HG03139 (cell line): Measurements from ENCODE around the gene CRYBG2.

ENCODE experiments used
- ATAC-seq: cut with Tn5 transposase; IDR thresholded peaks from one replicate; pipeline ENCODE4 v1.9.1; 2021; ENCODE audit not compliant: unreplicated experiment

CRYBG2 gene

DNA sequence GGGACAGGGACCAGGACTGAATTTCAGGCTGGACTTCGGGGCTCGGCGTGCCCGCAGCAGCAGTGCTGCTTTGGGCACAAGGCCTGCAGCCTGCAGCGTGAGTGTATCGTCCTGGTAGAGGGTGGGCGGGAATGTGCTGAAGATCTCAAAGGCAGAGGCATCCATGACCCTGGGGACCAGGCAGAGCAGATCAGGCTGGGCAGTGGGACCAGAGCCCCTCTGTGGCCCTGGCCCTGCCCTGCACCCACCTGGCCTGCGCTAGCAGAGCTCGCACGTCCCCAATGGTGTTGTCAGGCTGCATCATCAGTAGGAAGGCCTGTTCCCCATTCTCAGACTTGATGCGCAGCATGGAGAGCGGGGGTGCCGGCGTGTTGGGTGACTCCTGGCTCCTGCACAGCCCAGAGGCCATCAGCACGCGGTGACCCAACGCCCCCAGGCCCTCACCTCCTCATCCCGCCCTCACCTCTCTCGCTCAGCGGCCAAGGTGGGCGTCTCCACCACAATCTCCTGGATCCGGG is 71.5 kb downstream of the CRYBG2 start:
- no peak for ATAC-seq

DNA sequence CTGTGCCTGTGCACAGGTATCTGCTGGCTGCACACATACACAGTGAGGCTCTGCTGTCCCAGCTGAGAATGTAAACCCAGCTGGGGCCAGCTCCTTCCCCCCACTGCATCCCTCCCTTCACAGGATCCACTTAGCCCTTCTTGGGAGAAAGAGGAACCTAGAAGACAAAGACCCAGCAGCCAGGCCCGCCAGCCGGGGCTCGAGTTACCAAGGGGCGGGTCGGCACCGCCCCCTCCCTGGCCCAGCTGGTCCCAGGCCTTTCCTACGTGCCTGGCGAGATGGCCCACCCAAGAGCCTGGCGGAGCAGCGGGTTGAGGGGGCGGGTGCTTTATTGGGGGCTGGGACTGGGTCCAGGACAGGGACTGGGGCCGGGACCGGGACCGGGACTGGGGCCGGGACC is 72.0 kb downstream of the CRYBG2 start:
- no peak for ATAC-seq

DNA sequence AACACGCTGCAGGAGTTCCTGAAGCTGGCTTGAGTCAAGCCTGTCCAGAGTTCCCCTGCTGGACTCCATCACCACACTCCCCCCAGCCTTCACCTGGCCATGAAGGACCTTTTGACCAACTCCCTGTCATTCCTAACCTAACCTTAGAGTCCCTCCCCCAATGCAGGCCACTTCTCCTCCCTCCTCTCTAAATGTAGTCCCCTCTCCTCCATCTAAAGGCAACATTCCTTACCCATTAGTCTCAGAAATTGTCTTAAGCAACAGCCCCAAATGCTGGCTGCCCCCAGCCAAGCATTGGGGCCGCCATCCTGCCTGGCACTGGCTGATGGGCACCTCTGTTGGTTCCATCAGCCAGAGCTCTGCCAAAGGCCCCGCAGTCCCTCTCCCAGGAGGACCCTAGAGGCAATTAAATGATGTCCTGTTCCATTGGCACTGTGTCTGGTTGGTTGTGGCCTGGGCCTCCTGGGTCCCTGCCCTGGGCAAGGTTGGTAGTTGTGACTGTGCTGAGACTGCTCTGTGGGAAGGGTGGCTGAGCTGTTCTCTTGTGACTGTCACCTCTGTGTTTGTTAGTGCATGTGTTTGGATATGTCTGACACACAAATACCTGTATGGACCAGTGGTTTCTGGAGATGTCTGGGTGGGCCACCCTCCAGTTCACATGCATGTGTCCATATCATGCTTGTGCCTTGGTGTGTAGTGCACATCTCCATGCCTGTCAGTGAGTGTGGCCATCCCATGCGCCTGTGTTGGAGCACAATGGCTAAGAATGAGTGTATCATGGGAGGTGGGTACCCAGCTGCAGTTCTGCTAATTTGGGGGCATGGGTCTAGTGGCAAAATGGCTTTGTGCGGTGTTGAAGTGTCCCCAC is 72.6 kb downstream of the CRYBG2 start:
- no peak for ATAC-seq

DNA sequence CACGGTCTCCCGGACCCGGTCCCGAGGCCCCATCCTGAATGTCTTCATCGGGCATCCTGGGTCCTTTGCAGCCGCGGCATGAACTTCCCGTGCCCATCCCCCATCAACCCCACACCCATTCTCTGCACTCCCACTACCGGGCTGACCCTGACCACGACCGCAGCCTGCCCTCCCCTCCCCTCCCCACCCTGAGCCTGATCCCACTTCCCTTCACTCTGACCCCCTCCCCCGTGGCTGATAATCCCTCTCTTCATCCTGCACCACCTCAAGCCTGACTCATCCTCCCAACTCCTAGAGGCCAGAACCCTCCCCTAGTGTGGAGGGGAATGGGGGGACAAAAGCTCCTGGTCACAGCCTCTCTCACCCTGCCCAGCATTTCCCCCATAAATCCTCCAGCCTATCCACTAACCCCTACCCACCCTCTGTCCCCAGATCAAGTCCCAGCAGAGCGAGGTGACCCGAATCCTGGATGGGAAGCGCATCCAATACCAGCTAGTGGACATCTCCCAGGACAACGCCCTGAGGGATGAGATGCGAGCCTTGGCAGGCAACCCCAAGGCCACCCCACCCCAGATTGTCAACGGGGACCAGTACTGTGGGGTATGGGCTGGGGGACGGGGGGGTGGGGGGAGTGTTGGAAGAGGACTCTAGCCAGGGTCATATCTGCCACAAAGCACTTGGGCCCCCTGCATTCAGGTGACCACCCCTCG is 73.4 kb downstream of the CRYBG2 start:
- no peak for ATAC-seq

DNA sequence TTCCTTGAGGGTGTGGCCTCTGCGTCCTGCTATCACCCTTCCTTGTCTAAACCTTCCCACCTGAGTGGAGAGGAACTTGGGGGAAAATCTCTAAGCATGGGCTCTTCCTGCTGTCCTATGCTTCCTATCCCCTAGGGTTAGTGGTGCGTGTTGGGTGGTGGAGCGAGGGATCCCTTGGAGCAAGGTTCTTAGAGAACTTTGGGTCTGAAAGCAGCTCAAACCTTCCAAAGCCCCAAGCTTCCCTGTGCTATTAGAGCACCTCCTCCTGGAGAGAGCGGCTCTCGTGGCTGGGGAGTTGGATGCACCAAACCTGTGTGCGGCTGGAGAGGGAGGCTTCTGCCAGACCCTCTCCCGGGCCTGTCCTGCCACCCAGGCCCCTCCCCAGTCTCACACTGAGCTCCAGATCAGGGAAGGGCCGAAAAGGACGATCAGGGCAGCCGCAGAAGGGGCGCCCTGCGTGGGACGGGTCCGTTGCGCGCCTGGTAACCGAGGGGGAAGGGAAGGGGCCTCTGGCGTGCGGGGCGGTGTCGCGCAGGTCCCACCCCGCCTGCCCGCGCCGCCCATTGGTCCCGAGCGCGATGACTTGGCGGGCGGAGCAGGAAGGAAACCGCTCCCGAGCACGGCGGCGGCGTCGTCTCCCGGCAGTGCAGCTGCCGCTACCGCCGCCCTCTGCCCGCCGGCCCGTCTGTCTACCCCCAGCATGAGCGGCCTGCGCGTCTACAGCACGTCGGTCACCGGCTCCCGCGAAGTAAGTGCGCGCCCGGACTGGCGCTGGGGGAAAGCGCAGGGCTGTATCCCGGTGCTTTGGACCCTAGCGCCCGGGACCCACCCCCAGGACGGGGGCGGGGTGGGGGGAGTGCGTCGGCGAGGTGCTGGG is 74.2 kb downstream of the CRYBG2 start, which contains the start of gene SH3BGRL3:
Gene SH3BGRL3 (plus strand): TSS at position 631 of the 877 bp plus-strand sequence. CDS start 70 bp downstream, at position 701.
- ATAC-seq: no peak

DNA sequence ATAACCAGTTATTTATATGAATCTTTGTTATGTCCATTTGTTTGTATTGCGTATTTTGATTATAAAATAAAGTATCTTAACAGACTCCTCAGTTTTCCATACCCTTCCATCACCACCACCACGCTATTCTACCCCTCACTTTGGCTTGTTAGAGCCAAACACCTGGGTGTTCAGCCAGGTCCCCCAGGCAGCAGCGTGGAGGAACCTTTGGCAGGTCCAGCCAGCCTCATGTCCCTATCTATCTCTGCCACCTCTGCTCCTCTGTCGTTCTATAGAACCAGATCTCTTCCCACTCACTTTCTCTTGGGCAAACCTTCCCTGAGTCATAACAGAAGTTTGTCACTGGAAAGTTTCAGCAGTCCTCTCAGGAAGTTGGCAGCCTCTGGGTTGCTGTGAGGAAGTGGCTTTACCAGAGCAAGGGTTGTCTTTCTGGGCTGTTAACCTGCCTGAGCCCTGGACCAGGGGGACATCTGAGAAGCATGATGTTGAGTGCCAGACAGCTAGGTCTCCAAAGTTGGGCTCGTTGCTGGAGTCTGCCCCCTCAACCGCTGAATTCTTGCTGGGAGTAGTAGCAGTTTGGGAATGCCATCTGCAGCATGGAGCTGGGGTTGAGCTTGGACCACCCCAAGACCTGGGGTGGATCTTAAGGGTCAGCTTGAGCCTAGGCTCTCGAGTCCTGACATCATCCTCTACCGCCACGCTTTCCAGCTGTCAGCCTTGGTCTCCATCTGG is 75.0 kb downstream of the CRYBG2 start:
- no peak for ATAC-seq

DNA sequence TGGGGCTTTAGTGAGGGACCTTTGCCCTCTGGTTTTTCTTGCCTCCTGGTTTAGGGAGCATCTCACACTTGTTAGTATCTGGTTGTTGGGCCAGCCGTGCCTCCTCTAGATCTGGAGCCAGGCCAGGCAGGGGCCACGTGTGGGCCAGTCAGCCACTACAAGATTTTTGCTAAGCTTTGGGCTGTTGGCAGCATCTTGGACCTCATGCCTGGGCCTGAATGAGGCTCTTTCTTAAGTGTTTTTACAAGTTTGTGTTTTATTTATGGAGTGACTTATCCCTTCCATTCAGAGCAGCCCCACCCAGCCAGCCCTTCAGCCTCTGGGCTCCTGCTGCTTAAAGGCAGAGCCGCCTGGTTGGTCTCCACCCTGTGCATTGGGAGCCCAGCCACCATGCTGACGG is 75.6 kb downstream of the CRYBG2 start:
- no peak for ATAC-seq

DNA sequence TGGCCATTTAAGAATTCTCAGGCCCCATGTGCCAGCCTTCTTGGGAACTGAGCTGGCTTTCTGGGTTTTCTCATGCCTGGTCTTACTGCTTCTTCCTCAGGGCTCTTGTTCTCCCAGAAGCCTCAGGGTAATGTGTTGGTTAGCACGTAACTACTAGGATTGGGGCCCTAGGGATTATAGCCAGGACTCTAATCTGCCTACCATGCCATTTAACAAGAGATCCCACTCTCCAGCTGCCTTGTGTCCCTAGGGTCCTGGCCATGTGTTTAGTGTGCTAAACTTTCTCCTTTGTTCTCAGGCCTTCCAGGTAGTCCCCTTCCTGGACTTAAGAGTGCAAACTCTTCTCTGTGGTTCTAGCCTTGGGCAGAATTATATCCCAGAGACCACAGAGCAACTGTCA is 76.2 kb downstream of the CRYBG2 start:
- no peak for ATAC-seq

DNA sequence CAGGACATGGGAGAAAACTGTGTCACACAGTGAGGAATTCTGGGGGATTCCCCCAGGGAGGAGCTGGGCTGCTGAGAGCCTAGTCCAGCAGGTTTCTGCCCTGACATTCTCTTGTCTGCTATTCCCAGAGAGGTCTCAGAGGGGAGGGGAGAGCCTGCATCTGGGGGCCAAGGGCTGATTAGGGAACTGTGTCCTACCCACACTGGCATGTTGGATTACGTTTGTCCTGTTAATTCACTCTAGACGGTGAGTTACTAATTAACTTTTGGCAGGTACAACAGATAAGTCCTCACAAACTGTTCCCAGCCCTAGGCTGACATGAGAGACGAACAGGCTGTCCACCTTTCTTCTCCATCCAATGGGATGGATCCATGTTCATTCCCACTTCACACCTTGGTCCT is 76.7 kb downstream of the CRYBG2 start:
- ATAC-seq: no peak

DNA sequence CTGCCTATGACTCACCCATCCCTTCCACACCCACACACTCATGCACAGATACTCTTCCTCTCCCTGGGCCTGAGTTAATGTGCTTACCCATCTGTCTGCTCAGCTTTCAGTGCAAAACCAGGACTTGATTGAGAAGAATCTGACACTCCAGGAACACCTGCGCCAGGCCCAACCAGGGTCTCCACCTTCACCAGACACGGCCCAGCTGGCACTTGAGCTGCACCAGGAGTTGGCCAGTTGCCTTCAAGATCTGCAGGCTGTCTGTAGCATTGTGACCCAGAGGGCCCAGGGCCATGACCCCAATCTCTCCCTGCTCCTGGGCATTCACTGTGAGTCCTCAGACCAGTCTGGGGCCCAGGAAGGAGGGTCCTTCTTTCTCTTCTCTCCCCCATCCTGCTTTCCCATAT is 77.5 kb downstream of the CRYBG2 start:
- ATAC-seq: no peak

DNA sequence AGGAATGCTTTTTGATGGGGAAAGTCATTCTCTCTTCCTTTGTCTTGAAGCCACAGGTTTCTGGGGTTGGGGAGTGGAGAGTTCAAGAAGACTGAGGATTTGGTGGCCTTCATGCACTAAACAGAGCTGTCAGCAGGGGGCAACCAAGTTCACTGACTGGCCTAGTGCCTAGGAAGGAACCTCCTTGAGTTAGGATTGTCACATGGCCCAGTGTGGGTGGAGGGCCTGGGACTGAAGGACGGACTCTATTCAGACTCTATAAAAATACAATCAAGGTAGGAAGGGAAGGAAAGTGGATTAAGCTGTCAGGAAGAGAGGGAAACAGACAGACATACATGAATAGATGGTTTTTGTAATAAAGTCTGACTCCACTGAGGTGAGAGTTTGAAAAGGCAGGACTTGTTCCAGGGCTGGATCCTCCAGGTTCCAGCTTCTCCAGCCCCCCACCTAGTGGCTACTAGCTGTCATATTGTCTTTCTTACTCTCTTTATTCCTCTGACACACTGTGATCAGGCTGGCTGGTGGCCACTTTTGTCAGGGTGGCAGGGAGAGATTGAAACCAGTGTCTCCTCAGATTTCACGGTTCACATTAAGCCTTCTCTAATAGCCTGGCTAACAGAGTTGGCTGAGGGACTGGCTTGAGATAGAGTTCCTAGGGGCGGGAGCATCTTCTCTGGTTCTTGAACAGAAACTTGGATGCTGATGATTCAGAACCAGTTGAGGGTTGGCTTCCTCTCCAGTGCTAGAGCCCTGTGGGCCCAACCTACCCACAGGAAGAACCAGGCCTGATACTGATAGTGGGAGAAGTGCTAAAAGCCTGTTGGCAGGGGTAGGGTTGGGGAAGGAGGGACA is 78.1 kb downstream of the CRYBG2 start:
- ATAC-seq: no peak

DNA sequence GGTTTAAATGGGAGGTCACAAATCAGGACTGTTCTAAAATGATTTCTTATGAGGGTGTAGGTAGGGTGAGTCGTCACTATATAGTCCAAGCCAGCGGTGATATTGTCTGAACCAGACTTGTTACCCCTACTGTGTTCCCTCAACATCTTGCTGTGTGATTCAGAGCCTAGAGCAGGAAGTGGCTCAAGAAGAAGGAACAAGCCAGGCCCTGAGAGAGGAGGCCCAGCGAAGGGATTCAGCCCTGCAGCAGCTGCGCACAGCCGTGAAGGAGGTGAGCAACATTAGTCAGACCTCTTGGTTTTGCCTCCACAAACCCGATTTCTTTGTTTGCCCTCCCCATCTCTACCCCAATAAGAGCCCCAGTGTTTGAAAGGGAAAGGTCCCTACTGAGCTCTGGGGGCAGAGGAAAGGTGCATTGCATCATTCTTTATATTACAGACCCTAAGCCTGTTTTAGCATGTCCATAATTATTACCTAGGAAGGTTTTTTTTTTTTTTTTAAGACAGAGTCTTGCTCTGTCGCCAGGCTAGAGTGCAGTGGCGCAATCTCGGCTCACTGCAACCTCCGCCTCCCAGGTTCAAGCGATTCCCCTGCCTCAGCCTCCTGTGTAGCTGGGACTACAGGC is 79.0 kb downstream of the CRYBG2 start:
- no peak for ATAC-seq
